Amygdala (tissue), 56 donors: ENCODE data around the gene DRC7.
"Not testable (repeated sequence)": the region's sequence is repeated elsewhere in the genome, so short reads cannot be mapped to it uniquely, and the experiment has no call there.

Experiments used
- DNase-seq, 56 donors: peaks; one replicate each; lab custom pipeline; 2025; lab: John Stamatoyannopoulos, UW

The DRC7 gene

GRCh38 chr16:57730771-57731730 lies 36.4 kb downstream of the DRC7 start:
- no peak for DNase-seq

- DNase-seq: no peak
These were observed 37.4 kb downstream of the DRC7 start for GRCh38 chr16:57732037-57732436.

GRCh38 chr16:57732714-57733113 lies 38.1 kb downstream of the DRC7 start:
- DNase-seq: no peak

GRCh38 chr16:57734308-57734924 lies 39.8 kb downstream of the DRC7 start:
- no peak for DNase-seq

- DNase-seq: peak; percentile 92 to 100 (median 99)
These were observed 40.5 kb downstream of the DRC7 start for GRCh38 chr16:57734925-57735754.

GRCh38 chr16:57735755-57736418 lies 41.3 kb downstream of the DRC7 start, which contains the start of gene KATNB1:
Gene KATNB1 (plus strand): TSS chr16:57735770. CDS start chr16:57737244, 1,474 bp downstream.
- DNase-seq: no peak

GRCh38 chr16:57736419-57737351 lies 42.1 kb downstream of the DRC7 start:
- DNase-seq: peak in 31 of 56 donors; percentile 10 to 63 (median 31)

GRCh38 chr16:57738844-57739243 lies 44.2 kb downstream of the DRC7 start:
- no peak for DNase-seq

- DNase-seq: no peak
These were observed 45.3 kb downstream of the DRC7 start for GRCh38 chr16:57739756-57740422.

GRCh38 chr16:57740423-57741071 lies 45.9 kb downstream of the DRC7 start:
- DNase-seq: no peak

GRCh38 chr16:57741660-57742191 lies 47.1 kb downstream of the DRC7 start:
- no peak for DNase-seq

- DNase-seq: no peak
These were observed 47.9 kb downstream of the DRC7 start for GRCh38 chr16:57742543-57742942.

GRCh38 chr16:57743458-57743857 lies 48.9 kb downstream of the DRC7 start:
- no peak for DNase-seq

- DNase-seq: no peak
These were observed 49.5 kb downstream of the DRC7 start for GRCh38 chr16:57743886-57744641.

GRCh38 chr16:57744642-57744903 lies 50.0 kb downstream of the DRC7 start:
- no peak for DNase-seq

GRCh38 chr16:57745768-57746167 lies 51.2 kb downstream of the DRC7 start:
- no peak for DNase-seq

GRCh38 chr16:57746316-57746715 lies 51.7 kb downstream of the DRC7 start:
- not testable (repeated sequence) for DNase-seq
